Activated CD8-positive, alpha-beta T cell treated with anti-CD3 and anti-CD28 coated beads for 36 hours (primary cell): ENCODE data around the gene ASS1. TPM values are rescaled to one million over a fixed set of nuclear protein-coding genes. Genes with fewer than 3 reads are reported as not detected.

ENCODE experiments used
- ATAC-seq: fragments of 200-7000 bp; cut with Tn5 transposase; one replicate; pipeline ENCODE4 v1.10.0; 2021; ENCODE audit warnings: mild to moderate bottlenecking, moderate library complexity
- CTCF ChIA-PET: fragments of 350-600 bp; sonication (Branson Sonifier 250); formaldehyde crosslinking; loops from one replicate; lab custom pipeline; 2021; ENCODE audit warnings: antibody characterized with exemption; lab: Charles Lee
- POLR2A ChIA-PET: fragments of 350-600 bp; sonication (Branson Sonifier 250); formaldehyde crosslinking; loops from one replicate; lab custom pipeline; 2021; ENCODE audit warnings: antibody characterized with exemption; lab: Charles Lee
- DNase-seq: peaks from one replicate; pipeline ENCODE4 v3.0.0-alpha.2; 2020
- H3K27ac Mint-ChIP-seq: one replicate; pipeline ENCODE4 v1.8.0; 2021; ENCODE audit warnings: mild to moderate bottlenecking, mixed read lengths
- H3K27me3 Mint-ChIP-seq: one replicate; pipeline ENCODE4 v1.8.0; 2021; ENCODE audit warnings: mixed read lengths
- H3K36me3 Mint-ChIP-seq: one replicate; pipeline ENCODE4 v1.8.0; 2021; ENCODE audit warnings: low read depth, mixed read lengths
- H3K4me1 Mint-ChIP-seq: one replicate; pipeline ENCODE4 v1.8.0; 2021; ENCODE audit warnings: low read depth, mixed read lengths
- H3K4me3 Mint-ChIP-seq: one replicate; pipeline ENCODE4 v1.8.0; 2021; ENCODE audit warnings: mild to moderate bottlenecking, moderate library complexity, mixed read lengths
- H3K9me3 Mint-ChIP-seq: one replicate; pipeline ENCODE4 v1.8.0; 2021; ENCODE audit warnings: mixed read lengths
- intact Hi-C: fragments of 100-400 bp; cut with micrococcal nuclease; formaldehyde crosslinking; loops from one replicate; pipeline ENCODE4 v1.10.0; 2022
- total RNA-seq, 2 experiments: library from RNA; stranded (reverse); gene quantifications; one replicate each; pipeline ENCODE4 v1.2.3, GENCODE V29; 2021
- TF ChIP-seq, protein P1 (sequence below): fragments of 200-600 bp; IDR thresholded peaks from one replicate; pipeline ENCODE4 v1.8.0; 2022; ENCODE audit warnings: antibody characterized with exemption, mild to moderate bottlenecking

The ASS1 gene
- total RNA-seq, 2 experiments from 2014 or later, result 9.8 to 11.5 TPM

GRCh38 chr9:130537346-130538050 is 92.7 kb downstream of the ASS1 start:
- TF ChIP-seq, protein P1, sequence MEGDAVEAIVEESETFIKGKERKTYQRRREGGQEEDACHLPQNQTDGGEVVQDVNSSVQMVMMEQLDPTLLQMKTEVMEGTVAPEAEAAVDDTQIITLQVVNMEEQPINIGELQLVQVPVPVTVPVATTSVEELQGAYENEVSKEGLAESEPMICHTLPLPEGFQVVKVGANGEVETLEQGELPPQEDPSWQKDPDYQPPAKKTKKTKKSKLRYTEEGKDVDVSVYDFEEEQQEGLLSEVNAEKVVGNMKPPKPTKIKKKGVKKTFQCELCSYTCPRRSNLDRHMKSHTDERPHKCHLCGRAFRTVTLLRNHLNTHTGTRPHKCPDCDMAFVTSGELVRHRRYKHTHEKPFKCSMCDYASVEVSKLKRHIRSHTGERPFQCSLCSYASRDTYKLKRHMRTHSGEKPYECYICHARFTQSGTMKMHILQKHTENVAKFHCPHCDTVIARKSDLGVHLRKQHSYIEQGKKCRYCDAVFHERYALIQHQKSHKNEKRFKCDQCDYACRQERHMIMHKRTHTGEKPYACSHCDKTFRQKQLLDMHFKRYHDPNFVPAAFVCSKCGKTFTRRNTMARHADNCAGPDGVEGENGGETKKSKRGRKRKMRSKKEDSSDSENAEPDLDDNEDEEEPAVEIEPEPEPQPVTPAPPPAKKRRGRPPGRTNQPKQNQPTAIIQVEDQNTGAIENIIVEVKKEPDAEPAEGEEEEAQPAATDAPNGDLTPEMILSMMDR, result no peak
- Mint-ChIP-seq H3K4me1 (peaks cover 16% of the 10 kb centered on the region), H3K27ac (no peak overlapping the region), H3K9me3 (no peaks in the 10 kb centered on the region), H3K4me3 (no peak overlapping the region), H3K36me3 (no peaks in the 10 kb centered on the region), H3K27me3 (peaks cover 53% of the 10 kb centered on the region)
- intact Hi-C loops, result no loop called here
- ATAC-seq, result peak; percentile 27
- ChIA-PET CTCF (interaction anchor here (1.0 to 1.1 kb wide), 2 partner anchors 145 to 176 kb away, joined by 3 to 4 read pairs; no protein-coding TSS in a partner anchor), POLR2A (no interaction called here)
- no peak for DNase-seq

GRCh38 chr9:130539420-130540223 is 94.9 kb downstream of the ASS1 start:
- Mint-ChIP-seq H3K27ac (no peak overlapping the region), H3K27me3 (peaks cover 44% of the 10 kb centered on the region), H3K4me1 (peaks cover 16% of the 10 kb centered on the region), H3K4me3 (no peak overlapping the region), H3K9me3 (no peaks in the 10 kb centered on the region), H3K36me3 (no peaks in the 10 kb centered on the region)
- TF ChIP-seq, protein P1, result no peak
- DNase-seq, result no peak
- intact Hi-C loops, result no loop called here
- ChIA-PET CTCF (interaction anchor here (2.1 kb wide), 1 partner anchor 79 kb away, joined by 5 read pairs; no protein-coding TSS in a partner anchor), POLR2A (no interaction called here)
- no peak for ATAC-seq

- H3K36me3 Mint-ChIP-seq, result no peaks in the 10 kb centered on the region
These were observed 96.8 kb downstream of the ASS1 start for GRCh38 chr9:130541533-130541932.

DNA sequence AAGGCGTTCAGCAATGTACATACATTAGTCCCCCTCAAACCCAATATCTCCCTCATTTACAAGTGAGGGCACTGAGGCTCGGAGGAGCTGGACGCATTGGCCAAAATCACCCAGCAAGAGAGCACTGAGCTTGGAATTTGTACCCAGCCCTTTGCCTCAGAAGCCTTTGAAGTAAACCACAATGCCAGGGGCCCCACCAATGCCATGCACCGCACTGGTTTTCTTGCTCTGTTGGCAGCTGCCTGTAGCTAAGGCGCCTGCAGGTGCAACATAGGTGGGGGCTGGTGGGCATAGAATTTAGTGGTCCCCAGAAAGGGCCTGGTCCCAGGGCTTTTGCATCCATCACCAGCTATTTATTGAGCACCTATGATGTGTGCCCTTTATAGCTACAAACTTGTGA is 97.3 kb downstream of the ASS1 start:
- DNase-seq (no peak), ATAC-seq (no peak)
- H3K9me3 Mint-ChIP-seq, result no peaks in the 10 kb centered on the region
- H3K36me3 Mint-ChIP-seq, result no peaks in the 10 kb centered on the region
- intact Hi-C loops, result no loop called here
- CTCF ChIA-PET, result interaction anchor here (1.0 kb wide), 1 partner anchor 165 kb away, joined by 3 read pairs; no protein-coding TSS in a partner anchor
- POLR2A ChIA-PET, result no interaction called here
- peaks cover 9% of the 10 kb centered on the region for H3K4me1 Mint-ChIP-seq
- TF ChIP-seq, protein P1, result no peak
- H3K27me3 Mint-ChIP-seq, result peaks cover 29% of the 10 kb centered on the region
- H3K4me3 Mint-ChIP-seq, result no peak overlapping the region
- H3K27ac Mint-ChIP-seq, result no peak overlapping the region

More at GRCh38 chr9:130541533-130541932, 96.8 kb downstream of the ASS1 start:
- no peak overlapping the region for H3K4me3 Mint-ChIP-seq
- ChIA-PET CTCF (interaction anchor here (1.0 kb wide), 1 partner anchor 165 kb away, joined by 3 read pairs; no protein-coding TSS in a partner anchor), POLR2A (no interaction called here)
- TF ChIP-seq, protein P1, result no peak
- peaks cover 33% of the 10 kb centered on the region for H3K27me3 Mint-ChIP-seq
- DNase-seq, result no peak
- peaks cover 9% of the 10 kb centered on the region for H3K4me1 Mint-ChIP-seq
- ATAC-seq, result no peak
- no peak overlapping the region for H3K27ac Mint-ChIP-seq
- no peaks in the 10 kb centered on the region for H3K9me3 Mint-ChIP-seq
- intact Hi-C loops, result no loop called here
